Tibial nerve (tissue), 4 donors: ENCODE data around the gene ZNF800.

Experiments
- CTCF ChIP-seq, 5 experiments: fragments of 200-600 bp in 3 of 5; fragments of 450-650 bp in 2 of 5; sonication (generic) in 3 of 5; IDR thresholded peaks; one replicate each; pipeline ENCODE4 v1.5.1; 2016 to 2019; ENCODE audit warnings: antibody characterized with exemption in 5 of 5, mild to moderate bottlenecking in 3 of 5, moderate library complexity in 2 of 5
- EP300 ChIP-seq, 2 donors: sonication (generic); formaldehyde crosslinking; IDR thresholded peaks; one replicate each; pipeline ENCODE4 v1.6.1; 2017; ENCODE audit warnings: antibody characterized with exemption in 2 of 2, mild to moderate bottlenecking in 1 of 2
- POLR2A ChIP-seq, 2 donors: fragments of 450-650 bp; IDR thresholded peaks; one replicate each; pipeline ENCODE4 v1.6.1; 2017; ENCODE audit warnings: antibody characterized with exemption in 2 of 2, mild to moderate bottlenecking in 2 of 2, moderate library complexity in 2 of 2

DNA sequence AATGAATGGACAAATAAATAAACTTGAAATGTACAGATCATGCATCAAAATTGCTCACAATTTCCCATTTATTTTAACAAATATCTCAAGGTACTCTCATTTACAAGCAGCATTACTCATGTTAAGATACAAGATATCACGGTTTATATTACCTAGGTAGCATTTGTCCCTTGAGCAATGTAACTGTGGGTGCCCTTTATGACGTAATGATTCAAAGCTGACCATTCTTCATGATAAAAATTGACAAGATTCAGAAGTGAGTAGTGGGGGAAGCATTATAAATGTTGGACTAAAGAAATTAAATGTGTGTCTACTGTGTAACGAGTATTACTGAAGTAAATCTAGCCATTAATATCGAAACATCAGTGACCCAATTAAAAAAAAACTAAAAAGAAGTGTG lies 71.5 kb downstream of the ZNF800 start:
- no peak for TF ChIP-seq POLR2A (IDR thresholded peaks at IDR 0.05)
- no peak for TF ChIP-seq CTCF (IDR thresholded peaks at IDR 0.05)
- no peak for TF ChIP-seq EP300 (IDR thresholded peaks at IDR 0.05)
